GM19467 (cell line): ENCODE measurements around the gene ALDH3A2.
"Not testable (repeated sequence)": the region's sequence is repeated elsewhere in the genome, so short reads cannot be mapped to it uniquely, and the experiment has no call there.

Source experiments
- ATAC-seq: cut with Tn5 transposase; IDR thresholded peaks from one replicate; pipeline ENCODE4 v1.9.1; 2021; ENCODE audit warnings: mild to moderate bottlenecking, moderate library complexity; ENCODE audit not compliant: unreplicated experiment

Gene ALDH3A2

DNA sequence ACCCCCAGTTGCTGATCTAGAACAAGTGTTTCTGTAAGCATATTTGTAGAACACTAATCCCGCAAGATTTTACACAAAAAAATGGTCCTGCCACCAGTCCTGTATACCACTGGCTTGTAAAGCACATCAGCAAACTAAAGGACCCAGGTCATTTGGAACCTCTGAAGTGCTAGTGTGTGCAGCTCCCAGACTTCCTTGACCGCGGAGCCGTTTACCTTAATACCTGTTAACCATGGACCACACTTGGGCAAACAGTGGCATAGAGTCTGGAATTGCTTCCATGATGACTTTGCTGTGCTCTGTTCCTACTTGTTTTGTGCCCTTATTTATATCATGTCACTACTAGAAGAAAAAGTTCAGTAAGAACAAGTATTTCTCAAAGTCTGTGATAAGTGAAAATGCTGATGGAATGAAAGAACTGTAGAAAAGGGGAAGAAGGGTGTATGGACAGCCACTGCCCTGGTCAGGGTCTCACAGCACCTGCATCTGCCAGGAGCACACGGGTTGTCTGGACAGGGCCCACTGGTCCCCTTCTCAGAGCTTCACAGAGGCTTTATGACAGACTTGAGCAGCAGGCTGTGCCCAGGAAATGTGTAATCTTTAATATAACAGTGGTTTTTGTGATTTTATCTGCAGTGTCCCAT, 29.3 kb downstream of the ALDH3A2 start:
- ATAC-seq, result no peak

DNA sequence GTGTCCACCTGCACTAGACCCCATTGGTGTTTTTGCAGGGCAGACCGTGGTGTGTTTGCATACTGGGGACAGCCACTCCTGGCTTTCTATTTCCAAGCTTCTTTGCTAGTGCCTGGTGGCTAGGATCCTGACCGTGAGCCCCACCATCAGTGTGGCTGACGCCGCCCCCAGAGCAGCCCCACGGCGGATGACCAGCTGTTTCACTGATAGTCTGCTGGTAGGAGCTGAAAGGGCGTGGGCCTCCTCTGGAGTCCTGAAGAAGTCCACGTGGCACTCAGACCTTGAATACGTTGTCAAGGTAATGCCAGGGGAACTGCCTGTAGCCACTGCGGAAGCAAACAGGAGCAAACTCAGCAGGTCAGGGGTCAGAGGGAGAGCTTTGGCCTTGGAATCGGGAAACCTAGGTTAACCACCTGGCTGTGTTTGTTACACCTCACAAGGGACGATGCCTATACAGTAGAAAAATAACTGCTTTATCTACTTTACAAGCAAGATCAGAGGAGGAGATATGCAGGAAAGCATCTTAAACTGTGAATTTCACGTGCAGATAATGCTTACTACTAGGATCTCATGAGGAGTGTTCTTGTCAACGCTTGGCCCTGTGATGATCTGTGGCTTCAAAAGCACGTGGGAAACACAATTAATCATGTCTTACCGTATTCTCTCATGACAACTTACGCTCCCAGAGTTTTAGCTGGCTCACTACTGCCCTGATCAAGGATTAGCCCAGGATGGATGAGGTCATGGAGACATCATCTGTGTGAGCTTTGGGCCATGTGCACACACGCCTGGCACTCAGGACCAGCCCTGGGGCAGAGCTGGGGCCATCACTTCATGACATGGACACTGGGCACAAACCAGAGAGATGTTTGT, 30.3 kb downstream of the ALDH3A2 start:
- ATAC-seq, result no peak

DNA sequence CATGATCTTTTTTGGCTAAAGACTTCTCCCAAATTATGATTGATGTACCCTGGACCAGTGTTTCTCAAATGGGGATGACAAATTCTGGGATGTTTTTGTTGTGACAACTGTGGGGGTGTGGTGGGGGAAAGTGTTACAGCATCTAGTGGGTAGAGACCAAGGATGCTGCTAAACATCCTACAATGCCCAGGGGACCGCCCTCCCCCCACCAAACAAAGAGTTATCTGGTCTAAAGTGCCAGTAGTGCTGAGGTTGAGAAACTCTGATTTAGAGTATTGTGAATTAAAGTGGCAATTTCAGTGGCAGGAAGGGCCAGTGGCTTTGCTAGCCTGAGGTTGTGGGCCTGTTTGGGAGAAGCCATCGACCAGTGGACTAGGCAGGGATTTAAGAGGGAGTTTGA, 34.6 kb downstream of the ALDH3A2 start:
- no peak for ATAC-seq

DNA sequence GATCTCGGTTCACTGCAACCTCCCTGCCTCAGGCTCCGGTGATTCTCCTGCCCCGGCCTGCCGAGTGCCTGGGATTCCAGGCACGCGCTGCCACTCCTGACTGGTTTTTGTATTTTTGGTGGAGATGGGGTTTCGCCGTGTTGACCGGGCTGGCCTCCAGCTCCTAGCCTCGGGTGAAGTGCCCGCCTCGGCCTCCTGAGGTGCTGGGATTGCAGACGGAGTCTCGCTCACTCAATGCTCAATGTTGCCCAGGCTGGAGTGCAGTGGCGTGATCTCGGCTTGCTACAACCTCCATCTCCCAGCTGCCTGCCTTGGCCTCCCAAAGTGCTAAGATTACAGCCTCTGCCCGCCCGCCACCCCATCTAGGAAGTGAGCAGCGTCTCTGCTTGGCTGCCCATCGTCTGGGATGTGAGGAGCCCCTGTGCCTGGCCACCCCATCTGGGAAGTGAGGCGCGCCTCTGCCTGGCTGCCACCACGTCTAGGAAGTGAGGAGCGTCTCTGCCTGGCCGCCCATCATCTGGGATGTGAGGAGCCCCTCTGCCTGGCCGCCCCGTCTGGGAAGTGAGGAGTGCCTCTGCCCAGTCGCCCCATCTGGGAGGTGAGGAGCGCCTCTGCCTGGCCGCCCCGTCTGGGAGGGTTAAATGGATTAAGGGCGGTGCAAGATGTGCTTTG, 36.5 kb downstream of the ALDH3A2 start:
- ATAC-seq, result not testable (repeated sequence)

DNA sequence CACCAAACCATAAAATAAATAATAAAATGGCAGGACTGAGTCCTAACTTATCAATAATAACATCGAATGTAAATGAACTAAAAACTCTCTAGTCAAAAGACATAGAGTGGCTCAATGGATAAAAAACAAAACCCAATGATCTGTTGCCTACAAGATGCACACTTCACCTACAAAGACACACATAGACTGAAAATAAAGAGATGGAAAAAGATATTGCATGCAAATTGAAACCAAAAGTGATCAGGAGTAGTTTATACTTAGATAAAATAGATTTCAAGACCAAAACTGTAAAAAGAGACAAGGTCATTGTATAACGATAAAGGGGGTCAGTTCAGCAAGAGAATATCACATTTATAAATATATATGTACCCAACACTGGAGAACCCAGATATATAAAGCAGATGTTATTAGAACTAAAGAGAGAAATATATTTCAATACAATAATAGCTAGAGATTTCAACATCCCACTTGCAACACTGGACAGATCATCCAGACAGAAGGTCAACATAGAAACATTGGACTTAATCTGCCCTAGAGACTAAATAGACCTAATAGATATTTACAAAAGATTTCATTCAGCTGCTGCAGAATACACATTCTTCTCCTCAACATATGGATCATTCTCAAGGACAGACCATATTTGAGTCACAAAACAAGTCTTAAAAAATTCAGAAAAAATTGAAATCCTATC, 38.0 kb downstream of the ALDH3A2 start:
- no peak for ATAC-seq

DNA sequence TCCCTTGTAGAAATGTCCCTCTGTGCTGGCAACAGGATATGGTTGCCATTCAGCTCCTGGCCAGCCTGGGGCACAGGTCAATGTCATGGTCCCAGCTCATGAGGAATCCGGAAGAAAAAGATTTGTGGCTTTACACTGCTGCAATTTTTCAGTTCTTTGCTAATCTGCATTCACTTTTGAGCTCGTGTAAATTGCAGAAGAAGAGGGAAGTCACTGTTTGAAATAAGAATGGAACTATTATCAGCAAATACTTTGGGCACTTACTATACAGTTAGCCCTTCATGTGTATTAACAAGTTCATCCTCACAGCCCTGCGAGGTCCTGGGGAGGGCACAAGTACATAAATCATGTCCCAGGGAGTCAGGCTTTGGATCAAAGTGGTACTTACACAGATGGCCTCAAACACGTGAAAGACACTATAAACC, 53.7 kb downstream of the ALDH3A2 start:
- no peak for ATAC-seq

DNA sequence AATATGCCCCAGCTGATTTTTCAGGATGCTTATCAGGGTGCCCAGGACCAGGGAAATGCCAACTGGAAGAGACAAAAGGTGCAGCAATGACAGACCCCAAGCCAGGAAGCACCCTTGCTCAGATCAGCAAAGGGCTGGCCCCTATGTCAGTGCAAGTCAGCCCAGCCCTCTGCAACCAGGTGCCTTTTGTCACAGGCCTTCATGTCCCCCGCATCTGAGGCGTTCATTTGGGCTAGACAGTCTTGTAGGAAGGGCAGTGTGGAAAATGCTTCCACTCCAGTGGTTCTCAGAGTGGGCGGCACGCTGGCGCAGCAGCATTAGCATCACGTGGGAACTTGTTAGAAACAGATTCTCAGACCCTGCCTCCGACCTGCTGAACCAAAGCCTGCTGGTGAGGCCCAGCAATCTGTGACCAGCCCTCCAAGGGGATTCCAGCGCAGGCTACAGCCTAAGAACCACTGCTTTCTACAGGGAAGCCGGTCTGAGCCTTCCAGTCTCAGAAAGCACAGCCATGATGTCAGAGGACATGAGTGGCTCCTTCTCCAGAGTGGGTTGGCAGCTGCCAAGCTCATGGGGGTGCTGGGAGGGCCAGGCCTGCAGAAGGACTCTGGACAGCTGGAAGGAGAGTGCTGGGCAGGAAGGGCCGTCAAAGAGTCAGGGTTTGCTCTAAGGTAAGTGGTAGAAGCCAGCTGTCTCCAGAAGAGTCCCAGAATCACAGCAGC, 54.7 kb downstream of the ALDH3A2 start:
- ATAC-seq, result no peak

DNA sequence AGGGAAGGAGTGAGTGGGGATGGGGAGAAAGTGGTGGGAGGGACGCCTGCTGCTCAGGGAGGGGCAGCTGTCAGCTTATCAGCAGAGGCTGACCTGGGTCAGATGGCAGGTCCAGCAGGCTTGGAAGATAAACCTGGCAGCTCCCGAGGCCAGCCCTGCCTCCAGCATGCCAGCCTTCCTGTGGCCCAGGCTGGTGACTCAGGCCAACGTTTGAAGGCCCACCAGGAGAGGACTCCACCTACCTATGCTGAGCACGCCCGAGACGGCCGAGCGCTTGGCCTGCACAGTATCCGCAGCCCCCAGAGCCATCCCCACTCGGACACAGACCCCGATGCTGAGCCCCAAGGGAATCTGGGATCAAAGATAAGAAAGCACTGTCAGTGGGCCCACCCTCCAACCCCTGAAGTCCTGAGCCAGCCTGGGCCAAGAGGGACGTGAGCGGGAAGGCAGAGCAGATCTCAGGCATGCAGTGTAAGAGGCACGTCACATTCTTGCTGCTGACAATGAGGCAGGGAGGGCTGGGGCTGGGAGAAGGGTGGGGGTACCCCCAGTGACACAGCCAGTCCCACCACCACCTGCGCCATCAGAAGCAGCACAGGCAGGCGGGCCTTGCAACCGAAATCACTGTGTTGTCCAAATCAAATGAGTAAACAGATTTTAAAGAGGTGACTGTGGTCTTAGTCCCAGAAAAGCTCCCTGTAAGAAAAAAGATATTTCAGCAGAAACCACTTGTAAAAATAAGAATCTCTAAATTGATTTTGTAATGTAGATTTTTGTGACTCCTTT, 55.5 kb downstream of the ALDH3A2 start:
- ATAC-seq, result no peak

DNA sequence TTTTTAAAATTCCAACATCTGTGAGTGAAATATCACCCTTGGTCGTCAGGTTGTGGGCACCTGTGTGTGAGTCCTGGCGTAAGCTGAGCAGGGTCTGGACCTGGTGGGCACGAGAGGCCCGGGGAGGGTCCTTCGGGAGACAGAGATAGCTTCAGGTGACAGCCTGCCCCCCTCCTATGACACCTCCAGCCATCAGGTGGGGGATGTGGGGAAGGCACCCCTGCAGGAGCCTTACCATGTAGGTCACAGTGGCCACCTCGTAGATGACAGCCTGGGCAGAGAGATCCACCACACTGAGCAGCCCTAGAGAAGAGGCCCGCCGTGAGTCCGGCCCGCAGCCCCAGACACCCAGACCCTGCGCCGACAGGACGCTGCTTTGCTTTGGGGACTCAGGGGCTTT, 56.6 kb downstream of the ALDH3A2 start:
- no peak for ATAC-seq

DNA sequence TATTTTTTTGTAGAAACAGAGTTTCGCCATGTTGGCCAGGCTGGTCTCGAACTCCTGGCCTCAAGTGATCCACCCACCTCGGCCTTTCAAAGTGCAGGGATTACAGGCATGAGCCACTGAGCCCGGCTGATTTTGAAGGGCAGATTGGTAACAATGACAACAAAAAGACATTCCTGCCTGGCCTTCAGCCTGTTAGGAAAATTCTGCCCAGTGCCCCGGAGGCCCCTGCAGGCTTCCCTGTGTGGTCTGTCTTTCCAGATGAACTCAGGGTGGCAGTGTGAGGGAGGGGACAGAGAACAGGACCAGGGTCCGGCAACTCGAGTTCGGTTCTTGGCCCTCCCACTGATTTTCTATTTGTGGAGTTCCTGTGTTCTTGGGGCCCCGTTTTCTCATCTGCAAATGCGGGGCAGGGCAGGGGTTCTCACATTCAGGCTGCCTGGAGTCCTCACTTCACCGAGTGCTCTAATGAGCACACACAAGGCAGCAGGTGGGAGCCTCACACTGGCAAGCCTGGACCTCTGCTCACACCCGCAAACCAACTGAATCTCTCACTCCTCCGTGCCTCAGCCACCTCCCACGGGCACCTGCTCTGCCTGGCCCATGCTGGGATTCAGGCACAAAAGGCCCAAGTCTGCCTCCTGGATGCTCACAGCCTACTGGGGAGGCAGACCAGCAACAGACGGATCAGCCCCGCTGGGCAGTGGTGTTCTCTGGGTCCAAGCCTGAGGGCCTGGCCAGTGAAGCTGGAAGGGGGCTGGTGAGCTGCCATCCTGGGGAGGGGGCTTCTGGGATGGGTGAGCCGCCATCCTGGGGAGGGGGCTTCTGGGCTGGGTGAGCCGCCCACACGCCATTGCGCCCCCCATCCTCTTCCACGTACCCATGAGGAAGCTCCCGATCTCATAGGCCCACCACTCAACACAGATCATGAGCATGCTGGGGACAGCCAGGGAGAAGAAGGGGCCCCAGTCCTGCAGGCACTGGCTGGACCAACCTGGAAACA, 57.5 kb downstream of the ALDH3A2 start:
- no peak for ATAC-seq

DNA sequence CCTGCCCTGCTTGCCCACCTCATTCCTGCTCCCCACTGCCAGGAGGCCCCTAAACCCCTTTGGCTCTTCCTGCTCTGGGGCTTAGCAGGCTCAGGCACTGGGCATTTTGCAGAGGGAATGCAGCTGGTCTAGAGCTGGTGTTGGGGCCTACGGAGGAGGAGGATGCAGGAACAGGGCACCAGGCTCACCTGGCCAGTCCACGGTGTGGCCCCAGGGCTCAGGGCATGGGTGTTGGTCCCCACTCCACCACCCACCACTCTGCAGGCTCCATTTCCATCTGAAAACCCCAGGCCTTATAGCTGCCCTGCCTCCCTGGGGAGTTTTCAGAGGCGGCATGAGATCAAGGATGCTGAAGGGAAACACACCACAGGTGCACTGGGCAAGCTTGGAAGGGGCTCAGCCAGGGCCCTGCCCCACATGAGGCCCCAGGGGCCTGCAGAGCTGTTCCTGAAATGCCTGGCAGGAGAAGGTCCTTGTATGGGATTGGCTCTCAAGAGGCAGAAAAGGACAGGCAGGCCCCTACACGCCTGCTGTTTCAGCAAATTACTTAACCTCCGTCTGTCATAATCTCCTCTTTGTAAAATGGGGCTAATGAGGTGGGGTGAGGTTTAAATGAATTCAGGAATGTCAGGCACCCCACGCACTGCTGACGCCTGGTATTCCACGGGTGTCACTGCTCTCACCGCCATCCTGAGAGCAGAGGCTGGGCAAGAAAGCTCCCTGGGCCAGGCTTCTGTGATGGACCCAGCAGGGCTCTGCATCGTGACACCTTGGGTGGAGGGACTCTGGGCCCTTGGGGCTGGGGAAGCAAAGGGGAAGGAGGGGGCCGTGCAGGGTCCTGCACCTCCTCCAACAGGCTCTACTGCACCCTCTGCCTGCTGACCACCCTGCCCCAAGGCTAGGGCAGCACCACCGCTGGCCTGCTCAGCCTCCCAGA, 58.5 kb downstream of the ALDH3A2 start:
- ATAC-seq, result no peak

DNA sequence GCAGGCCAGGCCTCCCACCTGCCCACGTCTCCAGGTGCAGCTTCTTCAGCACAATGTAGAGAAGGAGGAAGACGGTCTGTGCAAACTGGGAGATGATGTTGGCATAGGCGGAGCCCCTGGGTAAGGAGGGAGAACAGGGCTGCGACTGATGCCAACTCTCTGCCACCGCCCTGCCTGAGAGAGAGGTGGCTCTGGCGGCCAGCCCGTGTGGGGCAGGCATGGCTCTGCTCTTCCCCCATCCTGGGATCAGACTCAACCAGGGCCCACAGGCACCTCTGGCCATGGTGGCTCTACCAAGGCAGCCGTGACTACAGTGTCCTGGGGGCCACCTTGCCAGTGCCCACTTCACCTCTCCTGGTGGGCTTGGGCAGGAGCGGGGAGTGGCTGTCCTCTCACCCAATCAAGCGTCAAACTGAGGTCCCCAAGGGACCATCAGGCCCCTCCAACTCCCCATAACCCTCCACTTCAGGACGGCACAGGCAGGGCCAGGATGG, 59.2 kb downstream of the ALDH3A2 start:
- no peak for ATAC-seq

DNA sequence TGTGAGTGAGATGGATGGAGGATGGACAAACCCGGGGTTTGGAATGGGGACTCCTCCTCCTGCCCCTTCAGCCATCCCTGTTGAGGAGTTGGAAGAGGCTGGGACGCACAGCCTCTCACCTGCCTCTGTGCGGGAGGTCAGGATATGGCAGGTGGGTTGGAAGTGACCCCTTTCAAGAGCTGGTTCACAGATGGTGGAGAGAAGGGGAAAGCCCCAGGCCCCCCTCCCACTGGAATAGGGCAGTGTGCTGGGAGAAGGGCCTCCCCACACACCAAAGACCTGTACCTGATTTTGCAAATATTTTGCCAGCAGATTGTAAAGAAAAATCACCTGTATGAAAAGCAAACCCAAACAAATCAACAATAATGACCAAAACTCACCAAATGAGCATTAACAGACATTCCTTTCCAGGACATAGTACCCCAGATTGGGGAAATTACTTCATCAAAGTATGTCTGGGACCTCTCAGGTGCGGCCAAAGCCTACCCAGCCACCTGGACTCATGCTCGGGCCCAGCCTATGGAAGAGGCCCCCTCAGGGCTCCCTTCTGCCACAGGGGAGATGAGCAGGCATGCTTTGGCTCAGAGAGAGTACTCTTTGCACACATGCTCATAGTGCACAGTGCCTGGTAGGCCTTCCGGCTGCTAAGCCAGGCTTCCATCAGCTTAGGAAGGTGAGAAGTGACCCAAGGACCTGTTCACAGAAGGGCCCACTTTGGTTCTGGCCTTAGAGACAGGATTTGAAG, 60.1 kb downstream of the ALDH3A2 start:
- ATAC-seq, result no peak

DNA sequence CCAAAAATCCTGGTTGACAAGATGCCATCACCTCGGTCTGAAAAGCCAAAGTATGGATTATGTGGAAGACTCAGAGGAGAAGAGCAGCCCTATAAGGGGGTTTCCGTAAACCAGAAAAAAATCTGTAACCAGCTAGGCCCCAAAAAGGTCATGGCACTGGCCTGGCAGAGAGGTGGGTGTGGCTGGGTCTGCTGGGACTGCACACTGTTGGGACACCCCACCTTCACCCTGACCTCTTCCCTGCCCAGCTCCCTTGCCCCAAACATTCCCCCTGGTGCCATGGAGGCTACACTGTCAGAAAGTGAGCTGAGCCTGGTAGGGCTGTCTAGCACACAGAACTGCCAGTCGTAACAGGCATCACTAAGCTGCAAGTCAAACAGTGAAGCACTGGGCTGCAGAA, 61.3 kb downstream of the ALDH3A2 start:
- ATAC-seq, result no peak

DNA sequence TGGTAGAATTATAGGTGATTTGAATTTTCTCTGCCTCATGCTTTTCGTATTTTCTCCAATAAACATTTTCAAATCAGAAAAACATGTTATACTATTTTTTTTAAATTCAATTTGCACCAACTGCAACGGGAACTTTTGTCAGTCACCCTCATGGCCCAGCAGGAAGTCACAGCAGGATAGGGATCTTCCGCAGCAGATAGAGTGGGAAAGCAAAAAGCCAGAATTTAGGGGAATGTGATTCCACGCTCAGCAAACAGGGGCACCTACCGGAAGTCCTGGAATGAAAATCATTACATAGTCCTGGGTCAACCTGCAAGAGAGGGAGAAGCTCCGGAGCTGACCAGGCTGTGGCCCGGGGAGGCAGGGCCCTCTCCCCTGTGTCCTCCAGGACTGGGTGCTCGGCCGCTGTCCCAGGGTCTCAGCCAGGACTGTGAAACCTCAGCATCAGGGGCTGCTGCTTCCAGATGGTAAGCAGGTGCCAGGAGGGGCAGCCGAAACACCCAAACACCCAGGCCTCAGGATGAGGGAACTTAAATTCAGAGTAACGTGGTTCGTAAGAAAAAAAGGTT, 64.0 kb downstream of the ALDH3A2 start:
- ATAC-seq, result no peak

DNA sequence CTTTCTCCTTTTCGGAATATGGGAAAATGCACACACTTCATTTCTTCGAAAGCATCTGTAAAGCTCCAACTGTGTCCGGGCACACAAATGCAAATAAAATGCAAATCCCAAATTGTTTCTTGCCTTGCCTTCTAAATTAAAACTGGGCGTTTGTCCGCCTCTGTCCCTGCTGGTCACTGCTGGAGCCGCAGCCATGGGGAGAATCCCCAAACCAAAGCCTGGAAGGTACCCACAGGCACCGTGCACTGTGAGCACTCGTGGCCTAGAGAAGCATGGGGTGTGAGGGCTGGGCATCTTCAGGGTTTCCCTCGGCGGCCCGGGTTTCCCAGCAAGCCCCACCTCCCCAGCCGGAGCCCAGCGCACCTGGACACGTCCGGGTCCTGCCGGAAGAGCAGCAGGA, 64.9 kb downstream of the ALDH3A2 start:
- ATAC-seq, result no peak
